ENCODE measurements around the gene SLC25A45. TPM values are rescaled to one million over a fixed set of nuclear protein-coding genes. Genes with fewer than 3 reads are reported as not detected.
A peak's percentile ranks its signal among the peaks of the same experiment; 100 is the strongest.

SLC25A45 gene
- total RNA-seq, 1 experiment from 2014 or later: 1.1 TPM

- Histone ChIP-seq H4K91ac (ENCODE audit: insufficient read length, low read depth, low read length) (no peak overlapping the region), H2BK15ac (ENCODE audit: low read depth, low read length) (no peak overlapping the region), H3K23ac (ENCODE audit: insufficient read length, low read depth, low read length) (no peak overlapping the region), H2BK120ac (ENCODE audit: low read depth, low read length, poor library complexity, severe bottlenecking) (no peak overlapping the region), H3K27me3 (ENCODE audit: insufficient read depth, low read length) (no peaks in the 10 kb centered on the region), H2BK5ac (ENCODE audit: insufficient read length, low read length) (no peak overlapping the region), H4K8ac (replicated peaks; ENCODE audit: insufficient read length, low read depth, low read length) (no peak overlapping the region), H3K9ac (ENCODE audit: extremely low read depth, insufficient read length, low read length) (no peak overlapping the region), H3K23me2 (ENCODE audit: insufficient read length, low read depth, low read length, poor library complexity, severe bottlenecking) (no peaks in the 10 kb centered on the region), H3K9me3 (ENCODE audit: control insufficient read depth, low read depth, low read length) (no peaks in the 10 kb centered on the region), H2AFZ (ENCODE audit: low read length) (no peak overlapping the region), H2AK5ac (ENCODE audit: insufficient read length, low read length) (no peak overlapping the region), H3T11ph (ENCODE audit: low read length) (no peak overlapping the region), H3K79me1 (ENCODE audit: insufficient read depth, low read depth, low read length, poor library complexity, severe bottlenecking) (no peaks in the 10 kb centered on the region), H3K79me2 (ENCODE audit: insufficient read depth, low read length) (no peaks in the 10 kb centered on the region), H3K56ac (ENCODE audit: insufficient read length, low read depth, low read length) (no peak overlapping the region), H3K4me2 (ENCODE audit: insufficient read depth, insufficient read length, low read length) (no peak overlapping the region), H3K4ac (ENCODE audit: low read depth, low read length) (no peak overlapping the region), H2BK20ac (ENCODE audit: low read depth, low read length, poor library complexity, severe bottlenecking) (no peak overlapping the region), H4K5ac (ENCODE audit: insufficient read length, low read depth, low read length) (no peak overlapping the region), H2BK12ac (ENCODE audit: insufficient read length, low read depth, low read length) (no peak overlapping the region), H4K20me1 (ENCODE audit: control insufficient read depth, insufficient read depth, insufficient read length) (no peaks in the 10 kb centered on the region), H3K27ac (ENCODE audit: insufficient read length, low read depth, low read length) (no peak overlapping the region), H3K14ac (ENCODE audit: insufficient read depth, low read length) (no peak overlapping the region), H3K18ac (ENCODE audit: insufficient read length, low read depth, low read length) (no peak overlapping the region), H3K4me1 (ENCODE audit: insufficient read depth, low read length) (no peaks in the 10 kb centered on the region)
- Mint-ChIP-seq H3K27me3 (ENCODE audit: low read depth) (no peaks in the 10 kb centered on the region), H3K4me1 (peaks cover 0 to 17% of the 10 kb centered on the region in 2 experiments; a peak in 3 of 4 replicates), H3K36me3 (ENCODE audit: insufficient read depth in 1 of 3, low read depth in 3 of 3) (peaks cover 3 to 33% (median 26%) of the 10 kb centered on the region in 3 experiments; a peak in 6 of 7 replicates), H3K9me3 (no peaks in the 10 kb centered on the region), H3K4me3 (no peak overlapping the region), H3K27ac (peak overlapping the region in 1 of 3 experiments; percentile 61; a peak in 1 of 7 replicates)
- WGBS (ENCODE audit: extremely low coverage, insufficient read length, low lambda C conversion rate): no CpG with 5 or more reads among the region's 13 CpGs
- no peak for TF ChIP-seq CTCF (conservative IDR thresholded peaks at IDR 0.05)
- no peak for DNase-seq
Observed at GRCh38 chr11:65399249-65399648, 16.8 kb upstream of the SLC25A45 start.

Data from H9 (cell line).